Stimulated activated CD8-positive, alpha-beta memory T cell treated with anti-CD3 and anti-CD28 coated beads, Interleukin-2, amount 100 ng/mL, for 48 hours (primary cell): ENCODE results near the gene FBRSL1.
"Not testable (repeated sequence)": the region's sequence is repeated elsewhere in the genome, so short reads cannot be mapped to it uniquely, and the experiment has no call there.

Source experiments
- DNase-seq, 2 donors: peaks; one replicate each; pipeline ENCODE4 v3.0.0-alpha.2; 2020; ENCODE audit warnings: low read depth in 2 of 2

FBRSL1 gene

GRCh38 chr12:132453361-132454192 is 36.4 kb upstream of the FBRSL1 start:
- no peak for DNase-seq

GRCh38 chr12:132454193-132454932 is 35.6 kb upstream of the FBRSL1 start:
- DNase-seq = no peak

GRCh38 chr12:132454933-132455418 is 35.0 kb upstream of the FBRSL1 start:
- no peak for DNase-seq

- no peak for DNase-seq
These were observed 34.4 kb upstream of the FBRSL1 start for GRCh38 chr12:132455565-132455964.

- no peak for DNase-seq
These were observed 33.6 kb upstream of the FBRSL1 start for GRCh38 chr12:132456186-132456943.

GRCh38 chr12:132456944-132457495 is 32.9 kb upstream of the FBRSL1 start:
- DNase-seq = no peak

GRCh38 chr12:132458441-132458840 is 31.5 kb upstream of the FBRSL1 start:
- DNase-seq = no peak

GRCh38 chr12:132458846-132459641 is 30.9 kb upstream of the FBRSL1 start:
- DNase-seq = no peak

- no peak for DNase-seq
These were observed 29.4 kb upstream of the FBRSL1 start for GRCh38 chr12:132460571-132460970.

GRCh38 chr12:132461526-132461925 is 28.4 kb upstream of the FBRSL1 start:
- DNase-seq = no peak

GRCh38 chr12:132462788-132463187 is 27.2 kb upstream of the FBRSL1 start:
- no peak for DNase-seq

- DNase-seq = not testable (repeated sequence)
These were observed 26.5 kb upstream of the FBRSL1 start for GRCh38 chr12:132463284-132463924.

- DNase-seq = not testable (repeated sequence)
These were observed 25.6 kb upstream of the FBRSL1 start for GRCh38 chr12:132464304-132464703.

- no peak for DNase-seq
These were observed 25.1 kb upstream of the FBRSL1 start for GRCh38 chr12:132464820-132465219.

- no peak for DNase-seq
These were observed 24.4 kb upstream of the FBRSL1 start for GRCh38 chr12:132465269-132466190.

GRCh38 chr12:132466241-132467201 is 23.4 kb upstream of the FBRSL1 start:
- no peak for DNase-seq

- DNase-seq = no peak
These were observed 22.4 kb upstream of the FBRSL1 start for GRCh38 chr12:132467511-132467910.

GRCh38 chr12:132469423-132469822 is 20.5 kb upstream of the FBRSL1 start:
- DNase-seq = no peak
